Gastrocnemius medialis (tissue), 4 donors: ENCODE measurements around the gene ELAVL1. TPM values are rescaled to one million over a fixed set of nuclear protein-coding genes. Genes with fewer than 3 reads are reported as not detected.
"Not testable (repeated sequence)": the region's sequence is repeated elsewhere in the genome, so short reads cannot be mapped to it uniquely, and the experiment has no call there.

Source experiments
- ATAC-seq, 2 donors: fragments of 150-250 bp; one replicate each; pipeline ENCODE4 v1.9.1; 2016
- DNase-seq, 2 donors: peaks; one replicate each; pipeline ENCODE4 v3.0.0-alpha.2; 2019
- H3K27ac ChIP-seq, 4 donors: fragments of 200-600 bp; sonication (generic); 1 replicate in 1 of 4; 2 replicates in 3 of 4; pipeline ENCODE4 v1.5.1; 2016 to 2018; ENCODE audit warnings: mild to moderate bottlenecking in 2 of 4, moderate library complexity in 1 of 4
- H3K27me3 ChIP-seq, 3 donors: fragments of 200-600 bp; sonication (generic) in 2 of 3; 1 replicate in 1 of 3; 2 replicates in 2 of 3; pipeline versions ENCODE4 v1.5.1 to v1.6.0; 2016 to 2019; ENCODE audit warnings: mild to moderate bottlenecking in 1 of 3, moderate library complexity in 1 of 3
- H3K36me3 ChIP-seq, 2 donors: fragments of 200-600 bp; sonication (generic) in 1 of 2; one replicate each; pipeline ENCODE4 v1.5.1; 2017 to 2018
- H3K4me1 ChIP-seq, 2 donors: fragments of 200-600 bp; sonication (generic) in 1 of 2; one replicate each; pipeline ENCODE4 v1.5.1; 2016 to 2017; ENCODE audit warnings: mild to moderate bottlenecking in 2 of 2
- H3K4me3 ChIP-seq, 4 donors: fragments of 200-600 bp; sonication (generic) in 3 of 4; 1 replicate in 1 of 4; 2 replicates in 3 of 4; pipeline ENCODE4 v1.5.1; 2016 to 2019; ENCODE audit warnings: mild to moderate bottlenecking in 2 of 4
- H3K9me3 ChIP-seq, 3 donors: fragments of 200-600 bp; sonication (generic) in 2 of 3; 1 replicate in 1 of 3; 2 replicates in 2 of 3; pipeline ENCODE4 v1.5.1; 2016 to 2019
- POLR2A ChIP-seq, 2 donors: fragments of 450-650 bp; IDR thresholded peaks; one replicate each; pipeline ENCODE4 v1.6.1; 2017; ENCODE audit warnings: antibody characterized with exemption in 2 of 2, mild to moderate bottlenecking in 2 of 2, moderate library complexity in 2 of 2
- in situ Hi-C, 4 donors: fragments of 200-750 bp; cut with MboI; loops; one replicate each; pipeline versions ENCODE4 v1.15.0 to v1.8.0; 2017; ENCODE audit warnings: low sequenced_read_pairs in 4 of 4
- intact Hi-C: fragments of 100-400 bp; cut with DNase I; formaldehyde crosslinking; loops from one replicate; pipeline ENCODE4 v1.15.1; 2023; ENCODE audit warnings: low total_unique reads
- total RNA-seq, 4 donors: library from RNA; depleted of rRNA; stranded (reverse); fragments of >200 nt; gene quantifications; one replicate each; pipeline versions ENCODE4 v1.1.0 to v1.2.3, GENCODE V29; 2016
- TF ChIP-seq, protein P1 (sequence below), 5 experiments: fragments of 450-650 bp in 3 of 5; fragments of 200-600 bp in 2 of 5; sonication (generic) in 2 of 5; IDR thresholded peaks in 4 of 5; conservative IDR thresholded peaks in 1 of 5; 1 replicate in 4 of 5; 2 replicates in 1 of 5; pipeline ENCODE4 v1.5.1; 2016 to 2019; ENCODE audit warnings: antibody characterized with exemption in 5 of 5, mild to moderate bottlenecking in 3 of 5, moderate library complexity in 3 of 5

ELAVL1 gene
- total RNA-seq, 4 donors from 2014 or later = 18.2 to 40.5 (median 28.9) TPM

DNA sequence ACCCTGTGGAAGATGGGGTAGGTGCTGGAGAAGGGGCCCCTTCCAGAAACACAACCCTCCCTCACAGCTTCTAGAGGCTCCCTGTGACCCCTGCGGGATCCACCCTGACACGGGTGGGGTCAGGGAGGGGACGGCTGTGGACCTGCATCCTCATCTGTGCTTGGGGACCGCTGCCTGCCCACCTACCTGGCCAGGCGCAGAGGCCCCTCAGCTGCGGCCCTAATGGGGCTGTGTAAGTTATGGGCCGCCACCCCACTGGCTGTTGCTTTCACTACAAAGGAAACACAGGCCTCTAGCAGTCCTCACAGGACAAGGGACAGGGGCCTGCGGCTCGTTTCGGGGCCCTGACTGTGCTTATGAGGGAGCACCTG, 72.5 kb downstream of the ELAVL1 start:
- DNase-seq (no peak), ATAC-seq (no peak)
- Histone ChIP-seq H3K4me3 (no peak overlapping the region), H3K9me3 (no peaks in the 10 kb centered on the region), H3K36me3 (peaks cover 0 to 76% of the 10 kb centered on the region in 2 donors), H3K27ac (no peak overlapping the region), H3K27me3 (no peaks in the 10 kb centered on the region), H3K4me1 (peaks cover 3 to 8% of the 10 kb centered on the region in 2 donors)
- no peak for TF ChIP-seq POLR2A (IDR thresholded peaks at IDR 0.05)
- TF ChIP-seq, protein P1, sequence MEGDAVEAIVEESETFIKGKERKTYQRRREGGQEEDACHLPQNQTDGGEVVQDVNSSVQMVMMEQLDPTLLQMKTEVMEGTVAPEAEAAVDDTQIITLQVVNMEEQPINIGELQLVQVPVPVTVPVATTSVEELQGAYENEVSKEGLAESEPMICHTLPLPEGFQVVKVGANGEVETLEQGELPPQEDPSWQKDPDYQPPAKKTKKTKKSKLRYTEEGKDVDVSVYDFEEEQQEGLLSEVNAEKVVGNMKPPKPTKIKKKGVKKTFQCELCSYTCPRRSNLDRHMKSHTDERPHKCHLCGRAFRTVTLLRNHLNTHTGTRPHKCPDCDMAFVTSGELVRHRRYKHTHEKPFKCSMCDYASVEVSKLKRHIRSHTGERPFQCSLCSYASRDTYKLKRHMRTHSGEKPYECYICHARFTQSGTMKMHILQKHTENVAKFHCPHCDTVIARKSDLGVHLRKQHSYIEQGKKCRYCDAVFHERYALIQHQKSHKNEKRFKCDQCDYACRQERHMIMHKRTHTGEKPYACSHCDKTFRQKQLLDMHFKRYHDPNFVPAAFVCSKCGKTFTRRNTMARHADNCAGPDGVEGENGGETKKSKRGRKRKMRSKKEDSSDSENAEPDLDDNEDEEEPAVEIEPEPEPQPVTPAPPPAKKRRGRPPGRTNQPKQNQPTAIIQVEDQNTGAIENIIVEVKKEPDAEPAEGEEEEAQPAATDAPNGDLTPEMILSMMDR (IDR thresholded peaks at IDR 0.05 in 4 of 5, conservative IDR thresholded peaks at IDR 0.05 in 1 of 5) = no peak
- in situ Hi-C loops = no loop called here
- intact Hi-C loops = no loop called here

DNA sequence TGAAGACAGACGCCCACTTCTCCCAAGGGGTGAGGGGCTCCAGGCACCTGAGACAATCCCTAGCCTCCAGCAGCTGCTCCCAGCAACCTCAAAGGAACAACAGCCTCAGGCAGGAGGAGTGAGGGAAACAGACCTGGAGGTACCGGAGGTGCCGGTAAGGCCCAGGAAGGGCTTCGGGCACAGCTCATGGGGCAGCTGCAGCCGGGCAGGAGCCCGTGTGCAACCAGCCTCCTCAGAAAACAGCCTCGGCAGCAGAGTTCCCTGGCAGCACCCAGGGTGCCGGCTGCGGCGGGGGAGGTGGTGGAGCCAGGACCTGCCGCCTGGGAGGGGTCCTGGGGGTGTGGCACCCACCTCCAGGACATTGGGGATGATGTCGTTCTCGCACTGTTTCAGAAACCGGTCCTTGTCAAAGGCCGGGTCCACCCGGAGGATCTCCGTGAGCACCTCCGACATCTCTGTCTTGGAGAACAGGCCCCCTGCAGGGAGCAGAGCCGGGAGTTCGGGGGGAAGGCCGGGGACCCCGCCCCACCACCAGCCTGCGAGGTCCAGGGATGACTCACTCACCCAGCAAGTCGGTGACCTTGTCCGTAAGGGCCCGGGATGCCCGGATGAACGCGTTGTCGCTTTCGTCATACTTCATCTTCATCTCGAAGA, 73.0 kb downstream of the ELAVL1 start:
- DNase-seq = no peak
- TF ChIP-seq, protein P1 (IDR thresholded peaks at IDR 0.05 in 4 of 5, conservative IDR thresholded peaks at IDR 0.05 in 1 of 5) = no peak
- no peak for TF ChIP-seq POLR2A (IDR thresholded peaks at IDR 0.05)
- Histone ChIP-seq H3K27me3 (no peaks in the 10 kb centered on the region), H3K27ac (no peak overlapping the region), H3K9me3 (no peaks in the 10 kb centered on the region), H3K4me3 (no peak overlapping the region), H3K36me3 (peaks cover 0 to 71% of the 10 kb centered on the region in 2 donors), H3K4me1 (peaks cover 5 to 11% of the 10 kb centered on the region in 2 donors)
- intact Hi-C loops = no loop called here
- in situ Hi-C loops = no loop called here
- no peak for ATAC-seq

DNA sequence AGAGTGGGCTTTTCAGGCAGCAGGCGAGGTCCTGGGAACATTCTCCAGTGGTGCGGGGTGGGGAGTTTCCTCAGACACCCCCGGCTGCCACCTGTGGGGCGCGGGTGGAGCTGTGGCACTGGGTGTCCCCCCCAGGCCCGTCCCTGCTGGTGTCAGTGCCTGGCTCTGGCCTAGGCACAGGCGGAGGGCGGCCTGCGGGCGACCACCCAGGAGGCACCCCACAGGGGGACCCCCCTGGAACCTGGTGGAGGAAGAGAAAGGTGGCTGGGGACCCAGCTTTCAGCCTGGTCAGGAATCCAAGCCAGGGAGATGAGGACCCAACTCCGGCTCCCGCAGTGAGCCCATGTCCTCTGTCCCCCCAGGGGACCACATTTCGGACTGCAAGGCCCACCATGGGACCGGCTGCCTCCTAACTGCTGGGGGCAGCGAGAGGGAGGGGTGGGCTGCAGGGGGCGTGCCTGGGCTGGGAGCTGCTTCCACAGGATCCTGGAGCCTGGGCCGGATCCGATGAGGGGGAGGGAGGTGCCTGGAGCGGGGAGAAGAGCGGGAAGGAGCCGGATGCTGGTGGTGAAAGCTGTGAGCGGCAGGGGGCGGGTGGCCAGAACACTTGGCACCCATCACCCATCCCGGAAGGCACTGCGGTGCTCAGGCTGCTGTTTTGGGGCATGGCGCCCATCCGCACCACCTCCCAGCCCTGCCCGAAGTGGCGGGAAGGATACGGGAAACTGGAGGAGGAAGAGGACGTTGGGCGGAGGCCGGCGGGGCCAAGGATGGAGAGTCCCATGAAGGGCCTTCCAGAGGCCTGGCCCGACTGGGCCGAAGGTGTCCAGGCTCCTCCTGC, 74.0 kb downstream of the ELAVL1 start:
- TF ChIP-seq, protein P1 (IDR thresholded peaks at IDR 0.05 in 4 of 5, conservative IDR thresholded peaks at IDR 0.05 in 1 of 5) = no peak
- TF ChIP-seq POLR2A (IDR thresholded peaks at IDR 0.05) = no peak
- Histone ChIP-seq H3K36me3 (peaks cover 0 to 61% of the 10 kb centered on the region in 2 donors), H3K27me3 (no peaks in the 10 kb centered on the region), H3K9me3 (no peaks in the 10 kb centered on the region), H3K4me3 (no peak overlapping the region), H3K4me1 (peaks cover 5 to 13% of the 10 kb centered on the region in 2 donors), H3K27ac (peak overlapping the region in 1 of 4 donors; percentile 41)
- intact Hi-C loops = no loop called here
- ATAC-seq (no peak), DNase-seq (no peak)
- in situ Hi-C loops = no loop called here

- Histone ChIP-seq H3K4me1 (peaks cover 5 to 16% of the 10 kb centered on the region in 2 donors), H3K4me3 (no peak overlapping the region), H3K9me3 (no peaks in the 10 kb centered on the region), H3K36me3 (peaks cover 0 to 55% of the 10 kb centered on the region in 2 donors), H3K27me3 (no peaks in the 10 kb centered on the region), H3K27ac (no peak overlapping the region)
- ATAC-seq (no peak), DNase-seq (no peak)
- in situ Hi-C loops (no loop called here), intact Hi-C loops (no loop called here)
- TF ChIP-seq, protein P1 (IDR thresholded peaks at IDR 0.05 in 4 of 5, conservative IDR thresholded peaks at IDR 0.05 in 1 of 5) = no peak
These were observed 74.7 kb downstream of the ELAVL1 start for GRCh38 chr19:7930765-7931164.

GRCh38 chr19:7930030-7930429, 75.4 kb downstream of the ELAVL1 start:
- in situ Hi-C loops, H3K4me3 ChIP-seq, intact Hi-C loops, H3K27me3 ChIP-seq, DNase-seq, H3K9me3 ChIP-seq, ATAC-seq: not testable (repeated sequence)
- Histone ChIP-seq H3K4me1 (peaks cover 5 to 16% of the 10 kb centered on the region in 2 donors), H3K36me3 (peaks cover 0 to 47% of the 10 kb centered on the region in 2 donors), H3K27ac (peak overlapping the region in 1 of 4 donors; percentile 78)
